K562 (cell line): ENCODE measurements around the gene HSD17B3. TPM values are rescaled to one million over a fixed set of nuclear protein-coding genes. Genes with fewer than 3 reads are reported as not detected.
A peak's percentile ranks its signal among the peaks of the same experiment; 100 is the strongest.

Experiments
- ARID3A ChIP-seq: IDR thresholded peaks from 2 replicates; pipeline ENCODE4 v1.6.1; 2012; ENCODE audit warnings: low read depth, low read length, improper control_type of control experiment, borderline replicate concordance
- CCNT2 ChIP-seq: IDR thresholded peaks from 2 replicates; pipeline ENCODE4 v1.6.1; 2011; ENCODE audit warnings: borderline replicate concordance, low read depth, mild to moderate bottlenecking, moderate library complexity, mixed read lengths, low read length; ENCODE audit not compliant: insufficient read length; ENCODE audit errors: extremely low read depth
- EWSR1 ChIP-seq: fragments of 450-650 bp; IDR thresholded peaks from 2 replicates; pipeline ENCODE4 v1.6.1; 2018; ENCODE audit warnings: borderline replicate concordance, mild to moderate bottlenecking, low read depth, moderate library complexity; ENCODE audit not compliant: partially characterized antibody
- HDAC2 ChIP-seq: fragments of 450-650 bp; IDR thresholded peaks from 2 replicates; pipeline ENCODE4 v1.6.1; 2016; ENCODE audit warnings: mild to moderate bottlenecking
- JUND ChIP-seq, 2 experiments: IDR thresholded peaks; 2 replicates in 1 of 2; 3 replicates in 1 of 2; pipeline ENCODE4 v1.6.1; 2011; ENCODE audit warnings: borderline replicate concordance in 2 of 2, low read depth in 2 of 2, low read length in 2 of 2, improper control_type of control experiment in 1 of 2, missing biosample characterization in 1 of 2, missing genetic modification characterization in 1 of 2, missing genetic modification reagents in 1 of 2
- KLF13 ChIP-seq: fragments of 450-650 bp; IDR thresholded peaks from 2 replicates; pipeline ENCODE4 v1.6.1; 2016; ENCODE audit warnings: missing genetic modification characterization, low read depth, mild to moderate bottlenecking, missing compliant biosample characterization, moderate library complexity, borderline replicate concordance
- NRF1 ChIP-seq, 2 experiments: fragments of 450-650 bp; IDR thresholded peaks in 1 of 2; conservative IDR thresholded peaks in 1 of 2; 2 replicates each; pipeline ENCODE4 v1.6.1; 2014; ENCODE audit warnings: mild to moderate bottlenecking in 2 of 2
- SMARCE1 ChIP-seq: fragments of 450-650 bp; IDR thresholded peaks from 2 replicates; pipeline ENCODE4 v1.7.1; 2016; ENCODE audit warnings: mild to moderate bottlenecking
- SPI1 ChIP-seq: IDR thresholded peaks from 2 replicates; pipeline ENCODE4 v1.6.1; 2011; ENCODE audit warnings: low read depth, low read length, control low read depth, borderline replicate concordance
- ZBTB2 ChIP-seq: fragments of 450-650 bp; IDR thresholded peaks from 2 replicates; pipeline ENCODE4 v1.6.1; 2016; ENCODE audit warnings: antibody characterized with exemption
- polyA plus RNA-seq, 8 experiments: library from polyadenylated mRNA; depleted of rRNA in 4 of 8; stranded (reverse) in 5 of 8; unstranded in 3 of 8; fragments of >200 nt; fragmentation: Nextera tagmentation in 2 of 8; fragmentation: Illumina TruSeq in 1 of 8; extraction: Ambion mirVana in 2 of 8; extraction: Trizol in 1 of 8; gene quantifications; 2 replicates each; pipeline versions ENCODE4 v1.2.1 to v1.2.3, GENCODE V29; 2011 to 2014; ENCODE audit warnings: inconsistent platforms in 1 of 8, missing spikeins in 1 of 8
- total RNA-seq, 7 experiments: library from RNA; depleted of rRNA in 6 of 7; stranded (reverse); fragments of >200 nt in 6 of 7; fragmentation: Illumina TruSeq in 2 of 7; extraction: Trizol in 2 of 7; gene quantifications; 2 replicates each; pipeline versions ENCODE4 v1.2.1 to v1.2.3, GENCODE V29; 2011 to 2021; ENCODE audit warnings: low replicate concordance in 1 of 7
- TF ChIP-seq, protein P1 (sequence below): sonication (generic); formaldehyde crosslinking; IDR thresholded peaks from 2 replicates; pipeline ENCODE4 v1.8.1; 2023; ENCODE audit warnings: mild to moderate bottlenecking, missing genetic modification reagents, moderate library complexity

The HSD17B3 gene
- total and polyA plus RNA-seq, 9 of the 15 experiments (the other 6 are each of a cell fraction or from before 2014, with no cell fraction given): not detected

GRCh38 chr9:96256800-96257199, 45.2 kb downstream of the HSD17B3 start (continued):
- peak; percentile 61; the same call in 1 of the 2 replicates for TF ChIP-seq ZBTB2
- TF ChIP-seq SPI1: no peak
- peak in 1 of 2 experiments; percentile 37; a peak in 1 of 4 replicates for TF ChIP-seq NRF1 (conservative IDR thresholded peaks at IDR 0.05 in 1 of 2, IDR thresholded peaks at IDR 0.05 in 1 of 2)
- no peak for TF ChIP-seq KLF13 (tag)
- TF ChIP-seq, protein P1, sequence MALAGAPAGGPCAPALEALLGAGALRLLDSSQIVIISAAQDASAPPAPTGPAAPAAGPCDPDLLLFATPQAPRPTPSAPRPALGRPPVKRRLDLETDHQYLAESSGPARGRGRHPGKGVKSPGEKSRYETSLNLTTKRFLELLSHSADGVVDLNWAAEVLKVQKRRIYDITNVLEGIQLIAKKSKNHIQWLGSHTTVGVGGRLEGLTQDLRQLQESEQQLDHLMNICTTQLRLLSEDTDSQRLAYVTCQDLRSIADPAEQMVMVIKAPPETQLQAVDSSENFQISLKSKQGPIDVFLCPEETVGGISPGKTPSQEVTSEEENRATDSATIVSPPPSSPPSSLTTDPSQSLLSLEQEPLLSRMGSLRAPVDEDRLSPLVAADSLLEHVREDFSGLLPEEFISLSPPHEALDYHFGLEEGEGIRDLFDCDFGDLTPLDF (CRISPR knock-in tag): no peak
- no peak for TF ChIP-seq EWSR1
- peak; percentile 76; the same call in 1 of the 2 replicates for TF ChIP-seq ARID3A
- no peak for TF ChIP-seq CCNT2
- peak; percentile 97 for TF ChIP-seq SMARCE1
- peak; percentile 100 for TF ChIP-seq JUND (IDR thresholded peaks at IDR 0.05; ENCODE audit: borderline replicate concordance, low read depth, low read length)
- peak; percentile 98; the same call in 2 of the 3 replicates for TF ChIP-seq JUND (tag; IDR thresholded peaks at IDR 0.05; ENCODE audit: borderline replicate concordance, low read depth, low read length)
- no peak for TF ChIP-seq HDAC2
